Hepatocyte (in vitro differentiated cells): Measurements from ENCODE around the gene PPP1R15A. TPM values are rescaled to one million over a fixed set of nuclear protein-coding genes. Genes with fewer than 3 reads are reported as not detected.

Experiments
- DNase-seq: peaks from one replicate; pipeline ENCODE4 v3.0.0-alpha.2; 2016; ENCODE audit warnings: low spot score
- H2AFZ ChIP-seq: fragments of 200-600 bp; sonication (generic); 2 replicates; pipeline ENCODE4 v1.6.0; 2016; ENCODE audit warnings: antibody characterized with exemption, mild to moderate bottlenecking
- H3K27ac ChIP-seq: fragments of 200-600 bp; sonication (generic); 2 replicates; pipeline ENCODE4 v1.5.1; 2016; ENCODE audit warnings: mild to moderate bottlenecking
- H3K27me3 ChIP-seq: fragments of 200-600 bp; sonication (generic); 2 replicates; pipeline ENCODE4 v1.6.1; 2016
- H3K36me3 ChIP-seq: fragments of 200-600 bp; sonication (generic); replicated peaks from 2 replicates; pipeline ENCODE4 v1.5.1; 2016; ENCODE audit warnings: low read depth; ENCODE audit not compliant: insufficient read depth
- H3K4me1 ChIP-seq: fragments of 200-600 bp; sonication (generic); 2 replicates; pipeline ENCODE4 v1.5.1; 2016; ENCODE audit warnings: mild to moderate bottlenecking, moderate library complexity; ENCODE audit not compliant: insufficient read depth
- H3K4me2 ChIP-seq: fragments of 200-600 bp; sonication (generic); 2 replicates; pipeline ENCODE4 v1.6.0; 2016
- H3K4me3 ChIP-seq: fragments of 200-600 bp; sonication (generic); 2 replicates; pipeline ENCODE4 v1.5.1; 2016; ENCODE audit warnings: mild to moderate bottlenecking
- H3K79me2 ChIP-seq: fragments of 200-600 bp; sonication (generic); 2 replicates; pipeline ENCODE4 v1.6.0; 2017; ENCODE audit warnings: mild to moderate bottlenecking
- H3K9me2 ChIP-seq: fragments of 200-600 bp; sonication (generic); replicated peaks from 2 replicates; pipeline ENCODE4 v1.6.0; 2017; ENCODE audit warnings: mild to moderate bottlenecking; ENCODE audit not compliant: insufficient read depth
- H3K9me3 ChIP-seq: fragments of 200-600 bp; sonication (generic); 2 replicates; pipeline ENCODE4 v1.5.1; 2016; ENCODE audit warnings: low read depth, mild to moderate bottlenecking
- H4K20me1 ChIP-seq: fragments of 200-600 bp; sonication (generic); 2 replicates; pipeline ENCODE4 v1.6.0; 2016; ENCODE audit warnings: mild to moderate bottlenecking; ENCODE audit not compliant: insufficient read depth, poor library complexity, severe bottlenecking
- CTCF ChIP-seq: fragments of 200-600 bp; sonication (generic); IDR thresholded peaks from 2 replicates; pipeline ENCODE4 v1.5.1; 2016; ENCODE audit warnings: antibody characterized with exemption, mild to moderate bottlenecking; ENCODE audit not compliant: poor library complexity
- EZH2 ChIP-seq: fragments of 200-600 bp; sonication (generic); IDR thresholded peaks from 2 replicates; pipeline ENCODE4 v1.6.1; 2016; ENCODE audit warnings: antibody characterized with exemption, mild to moderate bottlenecking, borderline replicate concordance
- EZH2phosphoT487 ChIP-seq: fragments of 200-600 bp; sonication (generic); IDR thresholded peaks from one replicate; pipeline ENCODE4 v1.6.1; 2018; ENCODE audit warnings: antibody characterized with exemption, mild to moderate bottlenecking, low read depth, moderate library complexity; ENCODE audit not compliant: unreplicated experiment, severe bottlenecking
- WGBS: methylation state at CpG from one replicate; pipeline ENCODE4 v1.1.6; 2016; ENCODE audit warnings: low lambda C conversion rate; ENCODE audit errors: missing lambda C conversion rate; 5-methylcytosine and 5-hydroxymethylcytosine counted together
- polyA plus RNA-seq: library from polyadenylated mRNA; unstranded; fragments of >200 nt; fragmentation: Nextera tagmentation; extraction: Ambion mirVana; gene quantifications from 2 replicates; pipeline ENCODE4 v1.2.1, GENCODE V29; 2016
- total RNA-seq: library from RNA; depleted of rRNA; stranded (reverse); fragments of >200 nt; gene quantifications from 2 replicates; pipeline ENCODE4 v1.2.3, GENCODE V29; 2014

PPP1R15A gene
- total and polyA plus RNA-seq, 2 experiments from 2014 or later, result 83.1 to 172 TPM

DNA sequence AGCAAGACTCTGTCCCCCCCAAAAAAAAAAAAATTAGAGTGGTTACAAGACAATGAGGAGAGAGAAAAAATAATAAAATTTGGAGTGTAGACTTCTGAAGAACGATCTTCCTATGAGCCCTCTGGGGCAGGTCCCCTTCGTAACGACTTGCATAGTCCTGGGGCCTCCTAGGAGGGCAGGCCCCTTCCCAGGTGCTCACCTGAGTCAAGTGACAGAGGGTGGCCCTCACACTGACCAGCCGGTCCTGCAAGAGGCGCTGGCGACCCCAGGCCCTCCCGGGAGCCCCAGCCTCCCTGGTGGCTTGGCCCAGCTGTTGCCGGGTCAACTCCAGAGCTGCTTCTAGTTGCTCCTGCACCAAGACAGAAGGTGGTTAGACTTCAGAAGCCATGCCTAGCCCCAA lies 18.7 kb upstream of the PPP1R15A start:
- H3K27me3 ChIP-seq, result no peaks in the 10 kb centered on the region
- 95% methylated on average over 8 of the region's 8 CpGs for WGBS
- no peaks in the 10 kb centered on the region for H4K20me1 ChIP-seq
- H2AFZ ChIP-seq, result no peak overlapping the region
- no peak overlapping the region for H3K4me3 ChIP-seq
- no peak overlapping the region for H3K27ac ChIP-seq
- no peaks in the 10 kb centered on the region for H3K9me2 ChIP-seq
- TF ChIP-seq EZH2 (no peak), EZH2phosphoT487 (no peak), CTCF (no peak)
- H3K4me1 ChIP-seq, result no peaks in the 10 kb centered on the region
- H3K4me2 ChIP-seq, result no peak overlapping the region
- H3K36me3 ChIP-seq, result no peaks in the 10 kb centered on the region
- DNase-seq, result no peak
- no peaks in the 10 kb centered on the region for H3K9me3 ChIP-seq
- H3K79me2 ChIP-seq, result no peaks in the 10 kb centered on the region

- H3K36me3 ChIP-seq, result no peaks in the 10 kb centered on the region
- no peak overlapping the region for H3K27ac ChIP-seq
- TF ChIP-seq EZH2phosphoT487 (no peak), EZH2 (no peak), CTCF (no peak)
- H2AFZ ChIP-seq, result no peak overlapping the region
- no peaks in the 10 kb centered on the region for H3K4me1 ChIP-seq
- no peak overlapping the region for H3K4me2 ChIP-seq
- H3K9me2 ChIP-seq, result no peaks in the 10 kb centered on the region
- H3K4me3 ChIP-seq, result no peak overlapping the region
- no peak for DNase-seq
- 90% methylated on average over 7 of the region's 7 CpGs for WGBS
- no peaks in the 10 kb centered on the region for H3K27me3 ChIP-seq
- H4K20me1 ChIP-seq, result no peaks in the 10 kb centered on the region
- H3K9me3 ChIP-seq, result no peaks in the 10 kb centered on the region
- no peaks in the 10 kb centered on the region for H3K79me2 ChIP-seq
These were observed 18.1 kb upstream of the PPP1R15A start for GRCh38 chr19:48854103-48854502.

GRCh38 chr19:48856921-48857320 lies 15.3 kb upstream of the PPP1R15A start:
- no peaks in the 10 kb centered on the region for H3K9me3 ChIP-seq
- TF ChIP-seq CTCF, result no peak
- TF ChIP-seq EZH2, result no peak
- TF ChIP-seq EZH2phosphoT487, result no peak
- H2AFZ ChIP-seq, result no peak overlapping the region
- H3K79me2 ChIP-seq, result no peaks in the 10 kb centered on the region
- H3K4me1 ChIP-seq, result no peaks in the 10 kb centered on the region
- WGBS, result 85% methylated on average over 6 of the region's 6 CpGs
- no peaks in the 10 kb centered on the region for H3K9me2 ChIP-seq
- no peak overlapping the region for H3K4me3 ChIP-seq
- no peak overlapping the region for H3K27ac ChIP-seq
- no peak for DNase-seq
- no peaks in the 10 kb centered on the region for H4K20me1 ChIP-seq
- H3K36me3 ChIP-seq, result no peaks in the 10 kb centered on the region
- no peak overlapping the region for H3K4me2 ChIP-seq
- H3K27me3 ChIP-seq, result no peaks in the 10 kb centered on the region
